Endodermal cell (in vitro differentiated cells): ENCODE results near the gene PDLIM5. TPM values are rescaled to one million over a fixed set of nuclear protein-coding genes. Genes with fewer than 3 reads are reported as not detected.
A peak's percentile ranks its signal among the peaks of the same experiment; 100 is the strongest.

Experiments used
- DNase-seq: peaks from one replicate; pipeline ENCODE4 v3.0.0-alpha.2; 2017
- H3K27ac ChIP-seq: 2 replicates; pipeline ENCODE4 v1.5.1; 2013; ENCODE audit warnings: mild to moderate bottlenecking, low read depth, low read length, moderate library complexity
- H3K27me3 ChIP-seq: 2 replicates; pipeline ENCODE4 v1.6.1; 2013; ENCODE audit warnings: mild to moderate bottlenecking, low read length, moderate library complexity; ENCODE audit not compliant: insufficient read depth, control insufficient read depth, poor library complexity, severe bottlenecking
- H3K36me3 ChIP-seq: 2 replicates; pipeline ENCODE4 v1.7.0; 2013; ENCODE audit warnings: mild to moderate bottlenecking, low read length, moderate library complexity; ENCODE audit not compliant: control insufficient read depth, insufficient read depth
- H3K4me1 ChIP-seq: one replicate; pipeline ENCODE4 v1.7.0; 2013; ENCODE audit warnings: low read length; ENCODE audit not compliant: control insufficient read depth, insufficient read depth
- H3K4me3 ChIP-seq: 2 replicates; pipeline ENCODE4 v1.5.1; 2013; ENCODE audit warnings: mild to moderate bottlenecking, low read length, moderate library complexity
- H3K9ac ChIP-seq: 2 replicates; pipeline ENCODE4 v1.6.1; 2013; ENCODE audit warnings: mild to moderate bottlenecking, low read length, moderate library complexity; ENCODE audit not compliant: poor library complexity, severe bottlenecking; ENCODE audit errors: extremely low read depth
- H3K9me3 ChIP-seq: 2 replicates; pipeline ENCODE4 v1.6.1; 2013; ENCODE audit warnings: mild to moderate bottlenecking, low read length, moderate library complexity; ENCODE audit not compliant: control insufficient read depth
- H3K27ac Mint-ChIP-seq: 2 replicates; pipeline ENCODE4 v1.8.0; 2020; ENCODE audit warnings: mixed read lengths
- H3K27me3 Mint-ChIP-seq: 2 replicates; pipeline ENCODE4 v1.8.0; 2021; ENCODE audit warnings: mild to moderate bottlenecking, mixed read lengths; ENCODE audit not compliant: insufficient read depth
- H3K36me3 Mint-ChIP-seq: 2 replicates; pipeline ENCODE4 v1.8.0; 2020; ENCODE audit warnings: low read depth, mixed read lengths
- H3K4me1 Mint-ChIP-seq: 2 replicates; pipeline ENCODE4 v1.8.0; 2020; ENCODE audit warnings: mixed read lengths
- H3K4me3 Mint-ChIP-seq: 2 replicates; pipeline ENCODE4 v1.8.0; 2020; ENCODE audit warnings: mild to moderate bottlenecking, moderate library complexity, mixed read lengths
- H3K9me3 Mint-ChIP-seq: 2 replicates; pipeline ENCODE4 v1.8.0; 2020; ENCODE audit warnings: mild to moderate bottlenecking, mixed read lengths
- CTCF ChIP-seq: fragments of 200-600 bp; sonication (generic); conservative IDR thresholded peaks from 2 replicates; pipeline ENCODE4 v1.5.0; 2021; ENCODE audit warnings: antibody characterized with exemption, mild to moderate bottlenecking
- WGBS, 2 experiments: methylation state at CpG; one replicate each; pipeline versions ENCODE4 v1.1.5 to v1.1.7; 2013; ENCODE audit warnings: missing lambda C conversion rate in 2 of 2, mixed read lengths in 1 of 2; ENCODE audit not compliant: insufficient coverage in 1 of 2, insufficient read length in 1 of 2; 5-methylcytosine and 5-hydroxymethylcytosine counted together
- total RNA-seq, 2 donors: library from RNA; stranded (reverse); fragmentation: NEBNext Ultra II Directional in 1 of 2; extraction: Animal tissue kit (Norgen Biotek cat#: 25700) in 1 of 2; gene quantifications; 2 replicates in 1 of 2; 3 replicates in 1 of 2; pipeline ENCODE4 v1.2.1, GENCODE V29; 2021

PDLIM5 gene
- total RNA-seq, 2 donors from 2014 or later = 91.0 to 149 TPM

GRCh38 chr4:94698187-94698586 is 246.4 kb downstream of the PDLIM5 start:
- DNase-seq = no peak
- H3K4me3 ChIP-seq = no peak overlapping the region
- H3K9me3 Mint-ChIP-seq = no peaks in the 10 kb centered on the region
- H3K27me3 Mint-ChIP-seq = no peaks in the 10 kb centered on the region
- H3K27ac ChIP-seq = no peak overlapping the region
- H3K4me1 Mint-ChIP-seq = no peaks in the 10 kb centered on the region
- H3K36me3 Mint-ChIP-seq = no peaks in the 10 kb centered on the region
- no peaks in the 10 kb centered on the region for H3K27me3 ChIP-seq
- no peak overlapping the region for H3K4me3 Mint-ChIP-seq
- no peak overlapping the region for H3K9ac ChIP-seq
- H3K36me3 ChIP-seq = no peaks in the 10 kb centered on the region
- H3K4me1 ChIP-seq = no peaks in the 10 kb centered on the region
- H3K9me3 ChIP-seq = no peaks in the 10 kb centered on the region
- no peak overlapping the region for H3K27ac Mint-ChIP-seq
- TF ChIP-seq CTCF = no peak

GRCh38 chr4:94700298-94700697 is 248.6 kb downstream of the PDLIM5 start:
- TF ChIP-seq CTCF = no peak
- no peaks in the 10 kb centered on the region for H3K36me3 Mint-ChIP-seq
- Histone ChIP-seq H3K4me1 (no peaks in the 10 kb centered on the region), H3K9me3 (no peaks in the 10 kb centered on the region), H3K9ac (no peak overlapping the region), H3K36me3 (no peaks in the 10 kb centered on the region), H3K4me3 (no peak overlapping the region), H3K27ac (peak overlapping the region; percentile 45), H3K27me3 (no peaks in the 10 kb centered on the region)
- no peak for DNase-seq
- no peak overlapping the region for H3K27ac Mint-ChIP-seq
- no peaks in the 10 kb centered on the region for H3K4me1 Mint-ChIP-seq
- H3K4me3 Mint-ChIP-seq = no peak overlapping the region
- H3K9me3 Mint-ChIP-seq = no peaks in the 10 kb centered on the region
- no peaks in the 10 kb centered on the region for H3K27me3 Mint-ChIP-seq

GRCh38 chr4:94701631-94702300 is 250.0 kb downstream of the PDLIM5 start:
- DNase-seq = no peak
- H3K27ac ChIP-seq = peak overlapping the region; percentile 34
- Mint-ChIP-seq H3K4me3 (no peak overlapping the region), H3K9me3 (no peaks in the 10 kb centered on the region), H3K27ac (no peak overlapping the region), H3K4me1 (no peaks in the 10 kb centered on the region), H3K36me3 (no peaks in the 10 kb centered on the region), H3K27me3 (no peaks in the 10 kb centered on the region)
- no peaks in the 10 kb centered on the region for H3K4me1 ChIP-seq
- WGBS, 2 experiments = 94 to 96% methylated on average over 7 to 8 of the region's 8 CpGs
- H3K9me3 ChIP-seq = no peaks in the 10 kb centered on the region
- no peak overlapping the region for H3K4me3 ChIP-seq
- no peak overlapping the region for H3K9ac ChIP-seq
- no peaks in the 10 kb centered on the region for H3K27me3 ChIP-seq
- no peaks in the 10 kb centered on the region for H3K36me3 ChIP-seq
- TF ChIP-seq CTCF = no peak
